HUDEP-2 (cell line): ENCODE results near the gene ARHGAP40.

Source experiments
- DNase-seq, 76 experiments: peaks; one replicate each; lab custom pipeline; 2025; ENCODE audit not compliant: unreplicated experiment in 76 of 76; lab: John Stamatoyannopoulos, UW

ARHGAP40 gene

DNA sequence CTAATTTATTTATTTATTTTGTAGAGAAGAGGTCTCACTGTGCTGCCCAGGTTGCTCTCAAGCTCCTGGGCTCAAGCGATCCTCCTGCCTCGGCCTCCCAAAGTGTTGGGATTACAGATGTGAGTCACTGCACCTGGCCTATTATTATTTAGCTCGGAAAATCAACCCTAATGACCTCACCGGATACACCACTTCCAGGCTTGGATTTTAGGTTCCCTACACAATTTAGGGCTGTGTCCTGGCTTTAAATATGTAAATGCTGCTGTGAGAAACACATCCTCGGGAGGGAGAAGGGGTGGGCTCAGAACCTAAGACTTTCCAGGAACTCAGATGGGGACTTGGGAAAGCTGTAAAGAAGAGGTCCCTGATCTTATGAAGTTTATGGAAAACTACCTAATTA is 71.7 kb downstream of the ARHGAP40 start:
- no peak for DNase-seq

DNA sequence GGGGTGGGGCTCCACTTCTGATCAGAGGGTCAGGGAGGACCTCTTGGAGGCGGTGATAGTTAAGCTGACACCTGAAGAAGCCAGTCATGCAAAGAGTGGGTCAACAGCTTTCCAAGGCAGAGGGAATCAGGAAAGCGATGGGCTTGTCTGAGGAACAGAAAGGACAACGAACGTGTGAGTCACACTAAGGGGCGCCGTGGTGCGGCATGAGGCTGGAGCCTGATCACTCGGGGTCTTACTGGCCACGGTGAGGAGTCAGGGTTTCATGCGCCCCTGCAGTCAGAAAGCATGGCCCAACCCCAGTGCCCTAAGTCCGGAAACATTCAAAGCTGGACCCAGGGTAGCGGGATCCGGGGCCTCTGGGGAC is 72.1 kb downstream of the ARHGAP40 start:
- peak in 16 of 76 experiments; percentile 9 to 47 (median 24) for DNase-seq

DNA sequence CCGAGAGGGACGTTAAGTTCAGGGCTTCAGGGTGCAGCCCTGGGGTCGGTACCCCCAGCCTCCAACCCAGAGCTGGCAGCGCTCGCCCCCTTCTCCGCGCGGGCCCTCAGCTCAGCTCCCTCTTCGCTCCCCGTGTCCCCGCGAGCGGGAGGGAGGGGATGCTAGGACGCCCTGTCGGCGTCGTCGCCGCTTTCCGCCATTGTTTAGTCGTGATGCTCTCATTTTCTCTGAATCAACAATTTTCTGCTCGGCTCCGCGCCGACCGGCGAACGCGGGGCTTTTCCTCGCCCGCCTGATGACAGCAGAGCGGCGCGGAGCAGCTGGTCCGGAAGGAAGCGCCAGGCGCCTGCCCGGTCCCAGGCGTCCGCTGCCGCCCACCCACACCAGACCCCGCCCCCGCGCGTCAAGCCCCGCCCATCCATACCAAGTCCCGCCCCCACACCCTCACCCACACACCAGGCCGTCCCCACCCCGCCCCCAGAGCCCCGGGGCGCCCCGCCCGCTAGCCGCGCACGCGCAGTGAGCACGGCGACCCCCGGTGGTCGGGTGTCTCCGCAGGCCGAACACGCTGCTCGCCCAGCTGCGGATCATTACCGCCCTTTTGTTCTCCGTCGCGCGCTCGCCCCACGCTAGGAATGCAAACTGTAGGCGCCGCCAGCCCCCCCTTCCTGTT is 72.6 kb downstream of the ARHGAP40 start:
- peak in 67 of 76 experiments; percentile 10 to 91 (median 73) for DNase-seq

DNA sequence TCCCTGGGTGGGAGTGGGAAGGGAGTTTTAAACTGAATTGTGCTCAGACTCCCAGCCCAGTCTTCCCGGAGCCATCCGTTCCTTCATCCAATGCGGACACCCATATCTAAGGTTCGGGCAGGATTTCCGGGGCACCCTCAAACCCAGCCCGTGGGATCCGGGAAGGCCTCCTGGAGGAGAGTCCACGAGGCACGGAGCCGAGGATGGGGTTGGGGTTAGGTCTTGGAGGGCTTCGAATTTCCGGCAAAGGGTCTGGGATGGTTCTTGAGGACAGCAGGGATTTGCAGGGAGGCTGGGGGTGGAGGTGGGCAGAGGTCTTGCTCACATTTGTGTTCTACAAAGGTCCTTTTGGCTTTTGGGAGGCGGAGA is 73.1 kb downstream of the ARHGAP40 start:
- no peak for DNase-seq

DNA sequence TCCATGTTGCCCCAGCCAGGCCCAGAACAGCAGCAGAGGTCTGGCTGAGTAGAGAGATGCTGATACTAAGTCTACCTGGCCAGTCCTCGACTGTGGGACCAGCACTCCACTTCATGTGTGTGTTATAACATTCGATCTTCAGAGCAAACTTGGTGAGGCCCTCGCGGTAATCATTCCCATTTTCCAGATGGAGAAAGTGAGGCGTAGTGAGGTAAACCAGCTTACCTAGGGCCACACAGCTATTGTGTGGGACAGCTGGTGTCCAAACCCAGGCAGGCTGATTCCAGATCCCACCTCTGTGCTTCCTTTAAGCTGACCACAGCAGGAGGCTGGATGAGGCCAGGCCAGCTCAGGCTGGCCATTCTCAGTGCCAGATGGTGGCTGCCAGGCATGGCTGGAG is 75.0 kb downstream of the ARHGAP40 start:
- DNase-seq: no peak

DNA sequence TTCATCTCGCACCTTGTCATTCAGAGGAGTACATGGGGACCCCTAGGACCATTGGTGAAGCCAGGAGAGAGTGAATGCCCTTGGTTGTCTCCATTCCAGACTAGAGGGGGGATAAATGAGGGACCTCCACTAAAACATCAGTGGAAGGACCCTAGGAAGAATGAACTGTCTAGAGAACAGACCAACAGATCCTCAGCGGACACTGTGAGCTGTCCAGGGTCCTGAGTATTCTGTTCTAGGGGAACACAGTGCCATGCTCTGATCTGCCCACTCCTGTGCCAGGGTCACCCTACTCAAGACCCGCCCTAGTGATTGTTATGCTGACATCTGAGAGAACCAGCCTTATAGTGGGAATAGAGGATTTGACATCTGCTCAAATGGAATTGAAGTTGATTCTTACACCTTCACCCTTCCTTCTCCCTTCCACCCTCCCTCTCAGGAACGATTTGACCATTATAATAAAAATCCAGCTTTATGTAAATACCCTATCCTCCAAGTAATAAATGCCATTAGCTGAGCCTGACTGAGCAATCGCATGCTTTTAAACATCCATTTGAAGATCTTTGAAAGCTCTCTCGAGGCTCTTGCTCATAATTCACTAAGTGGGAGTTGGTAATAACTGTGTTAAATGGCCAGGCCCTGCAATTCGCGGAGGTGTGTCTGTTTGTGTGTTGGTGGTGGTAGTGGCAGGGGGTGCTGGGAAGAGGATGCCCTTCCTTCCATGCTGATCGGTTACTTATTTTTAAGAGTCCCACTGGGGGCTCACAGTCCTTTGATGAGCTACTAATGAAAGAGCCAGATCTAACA is 79.1 kb downstream of the ARHGAP40 start:
- peak in 33 of 76 experiments; percentile 4 to 63 (median 24) for DNase-seq

DNA sequence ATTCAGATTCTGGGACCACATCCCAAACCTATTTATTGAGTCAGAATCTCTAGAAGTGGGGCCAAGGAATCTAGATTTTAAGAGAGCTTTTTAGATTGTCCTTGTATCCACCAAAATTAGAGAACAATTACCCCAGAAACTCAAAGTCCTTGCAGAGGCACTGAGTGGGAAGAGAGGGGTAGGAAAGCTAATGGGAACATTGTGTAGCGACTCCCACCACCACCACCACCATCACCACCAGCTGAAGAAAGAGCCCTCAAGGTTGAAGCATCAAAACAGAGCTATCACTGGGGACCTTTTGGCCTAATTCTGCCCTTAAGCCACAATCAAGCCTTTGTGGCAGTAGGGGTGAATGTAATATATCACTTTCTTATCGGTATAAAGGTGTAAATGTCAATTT is 83.7 kb downstream of the ARHGAP40 start:
- no peak for DNase-seq

DNA sequence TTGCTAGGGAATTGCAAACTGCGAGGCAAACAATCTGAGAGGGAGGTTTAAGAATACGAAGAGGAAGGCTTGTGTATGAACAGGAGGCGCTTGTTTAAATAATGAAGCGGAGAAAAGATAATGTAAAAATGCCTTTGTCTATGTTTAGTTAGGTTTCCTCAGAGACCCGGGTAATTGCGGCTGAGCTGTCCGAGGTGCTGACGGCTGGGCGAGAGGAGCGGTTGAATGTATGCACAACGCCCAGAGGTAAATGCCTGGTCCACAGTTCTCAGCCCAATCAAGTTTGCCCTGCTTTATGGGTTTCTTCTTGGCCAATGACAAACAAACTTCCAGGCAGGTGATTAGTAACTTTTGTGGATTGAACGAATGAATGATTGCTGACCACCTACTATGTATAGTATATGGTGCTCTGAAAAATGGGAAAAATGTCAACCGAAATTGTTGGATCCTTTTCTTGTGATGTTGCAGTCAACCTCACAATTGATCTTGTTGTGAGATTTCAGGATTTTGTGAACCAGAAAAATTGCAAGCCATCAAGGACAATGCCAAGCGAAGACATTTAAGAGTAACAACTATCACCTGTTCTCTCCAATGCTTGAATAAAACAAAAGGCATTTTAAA is 84.4 kb downstream of the ARHGAP40 start:
- DNase-seq: peak in 39 of 76 experiments; percentile 5 to 71 (median 25)

DNA sequence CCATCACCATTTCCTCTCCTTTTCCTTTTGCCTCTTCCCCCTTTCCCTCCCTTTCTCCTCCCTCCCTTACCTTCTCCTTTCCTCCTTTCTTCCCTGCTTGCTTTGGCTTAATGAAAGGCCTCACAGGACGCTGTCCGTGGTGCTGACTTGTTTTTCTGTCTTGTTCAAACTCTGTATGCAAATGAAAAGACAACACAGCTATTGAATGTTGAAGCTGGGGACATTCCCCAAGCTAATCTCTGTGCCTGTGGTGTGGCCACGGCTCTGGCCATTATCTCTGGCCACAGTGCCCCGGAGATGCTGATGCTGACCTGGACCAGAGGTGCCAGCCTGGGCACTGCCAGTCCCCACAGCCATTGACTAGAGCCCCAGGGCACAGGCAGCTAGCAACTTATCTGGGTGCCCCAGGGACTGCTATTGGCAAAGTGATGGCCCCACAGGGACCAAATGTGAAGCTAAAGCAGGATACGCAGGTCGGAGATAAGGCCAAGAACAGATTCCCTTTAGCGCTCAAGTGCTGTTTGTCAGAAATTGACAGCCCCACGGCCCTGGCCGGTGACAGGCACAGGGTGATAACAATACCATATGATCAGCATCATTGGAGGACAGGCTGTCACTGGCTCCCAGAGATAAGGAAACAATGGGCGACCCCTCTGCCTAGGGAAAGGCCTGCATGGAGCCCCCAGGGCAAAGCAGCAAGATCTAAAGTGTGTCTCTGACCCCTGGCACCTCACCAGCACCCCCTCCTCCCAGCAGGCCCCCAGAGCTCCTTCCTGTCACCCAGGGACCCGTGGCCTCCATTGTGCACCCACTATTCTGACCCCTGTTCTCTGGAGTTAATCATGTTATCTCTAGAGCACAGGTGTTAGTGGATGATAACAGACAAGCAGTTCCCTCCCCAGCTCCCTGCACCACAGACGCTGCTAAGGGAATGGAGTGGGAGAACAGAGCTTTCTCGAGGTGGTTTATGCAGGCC is 91.1 kb downstream of the ARHGAP40 start:
- DNase-seq: peak in 72 of 76 experiments; percentile 9 to 87 (median 50)

DNA sequence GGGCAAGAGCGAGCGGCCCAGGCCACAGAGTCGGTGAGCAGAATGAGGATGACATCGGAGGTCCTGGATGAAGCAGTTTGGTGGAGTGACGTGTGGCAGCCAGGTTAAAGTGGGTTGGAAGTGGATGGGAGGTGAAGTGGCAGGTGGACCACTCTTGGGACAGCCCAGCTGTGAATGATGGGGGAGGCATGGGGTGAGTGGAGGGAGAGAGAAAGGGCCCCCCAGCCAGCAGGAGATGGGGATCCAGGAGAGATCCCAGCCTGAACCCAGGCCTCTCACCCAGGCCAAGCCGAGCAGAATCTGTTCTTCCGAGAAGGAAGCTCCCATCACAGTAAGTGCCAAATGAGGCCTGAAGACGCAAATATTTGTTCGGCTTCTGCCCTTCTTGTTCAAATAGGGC is 95.7 kb downstream of the ARHGAP40 start:
- DNase-seq: no peak

DNA sequence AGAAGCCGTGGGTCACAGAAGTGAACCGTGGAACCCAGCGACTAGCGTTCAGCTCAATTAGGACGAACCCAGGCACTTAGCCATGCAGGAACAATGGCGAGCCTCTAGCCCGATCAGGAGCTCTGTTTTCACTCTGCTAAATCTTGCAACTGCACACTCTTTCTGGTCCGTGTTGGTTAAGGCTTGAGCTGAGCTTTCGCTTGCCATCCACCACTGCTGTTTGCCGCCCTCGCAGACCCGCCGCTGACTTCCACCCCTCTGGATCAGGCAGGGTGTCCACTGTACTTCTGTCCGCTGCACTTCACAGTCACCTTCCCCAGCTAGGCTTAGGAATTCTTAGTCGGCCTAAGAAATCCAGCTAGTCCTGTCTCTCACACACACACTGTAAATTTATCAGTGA is 96.9 kb downstream of the ARHGAP40 start:
- DNase-seq: no peak

DNA sequence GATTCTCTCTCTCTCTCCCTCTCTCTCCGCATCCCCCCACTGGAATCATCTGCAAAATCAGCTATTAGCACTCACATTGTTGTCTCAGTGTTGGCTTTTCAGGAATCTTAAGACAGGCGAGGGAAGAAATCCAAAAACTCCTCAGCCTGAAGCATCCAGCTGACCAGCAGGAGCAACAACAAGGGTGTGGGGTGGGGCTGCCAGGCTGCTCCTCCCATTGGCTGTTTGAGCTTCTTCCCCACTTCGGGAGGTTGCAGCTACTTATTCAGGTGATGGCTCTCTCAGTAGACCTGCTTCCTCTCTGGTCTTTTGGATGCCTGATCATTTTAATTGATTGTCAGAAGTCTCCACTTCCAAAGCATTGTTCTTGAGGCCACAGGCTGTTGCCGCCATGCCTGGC is 98.5 kb downstream of the ARHGAP40 start:
- no peak for DNase-seq
